H1 (cell line): ENCODE measurements around the gene MBD3L3. TPM values are rescaled to one million over a fixed set of nuclear protein-coding genes. Genes with fewer than 3 reads are reported as not detected.

Source experiments
- CTCF ChIA-PET: fragments of 300-600 bp; sonication (Branson Sonifier 250); formaldehyde crosslinking; loops from one replicate; lab custom pipeline; 2021; ENCODE audit not compliant: partially characterized antibody; lab: Charles Lee
- POLR2A ChIA-PET: fragments of 300-600 bp; sonication (Branson Sonifier 250); formaldehyde crosslinking; loops from one replicate; lab custom pipeline; 2021; ENCODE audit warnings: inconsistent platforms; ENCODE audit not compliant: partially characterized antibody; lab: Charles Lee
- DNase-seq, 2 experiments: peaks; one replicate each; pipeline versions ENCODE4 v3.0.0 to v3.0.0-alpha.2; 2010 to 2022; ENCODE audit warnings: low spot score in 2 of 2, low read depth in 1 of 2, mixed read lengths in 1 of 2
- FAIRE-seq: peaks from 2 replicates; lab custom pipeline; 2011; peaks lifted over from hg19 to GRCh38; lab: Jason Lieb, UNC
- H2AFZ ChIP-seq: 2 replicates; pipeline ENCODE4 v1.8.1; 2012; ENCODE audit warnings: low read length, inconsistent platforms
- H2AK5ac ChIP-seq: 2 replicates; pipeline ENCODE4 v1.6.1; 2013; ENCODE audit warnings: low read depth, low read length
- H2BK120ac ChIP-seq: replicated peaks from 2 replicates; pipeline ENCODE3; 2013; ENCODE audit warnings: low read depth, low read length, inconsistent platforms
- H2BK12ac ChIP-seq: 2 replicates; pipeline ENCODE4 v1.6.1; 2013; ENCODE audit warnings: low read depth, low read length
- H2BK15ac ChIP-seq: 2 replicates; pipeline ENCODE4 v1.6.1; 2013; ENCODE audit warnings: low read length
- H2BK20ac ChIP-seq: 2 replicates; pipeline ENCODE4 v1.6.1; 2013; ENCODE audit warnings: low read length
- H2BK5ac ChIP-seq: 2 replicates; pipeline ENCODE4 v1.6.1; 2013; ENCODE audit warnings: low read depth, low read length
- H3K14ac ChIP-seq: 2 replicates; pipeline ENCODE4 v1.6.1; 2013; ENCODE audit warnings: inconsistent platforms; ENCODE audit not compliant: insufficient read length
- H3K18ac ChIP-seq: 2 replicates; pipeline ENCODE4 v1.6.1; 2013; ENCODE audit warnings: low read length; ENCODE audit errors: extremely low read depth
- H3K23ac ChIP-seq: 2 replicates; pipeline ENCODE4 v1.6.1; 2013; ENCODE audit warnings: inconsistent platforms; ENCODE audit not compliant: insufficient read length
- H3K23me2 ChIP-seq: 2 replicates; pipeline ENCODE4 v1.6.1; 2013; ENCODE audit warnings: low read depth, low read length
- H3K27ac ChIP-seq: 2 replicates; pipeline ENCODE4 v1.6.1; 2011; ENCODE audit warnings: low read depth, low read length, inconsistent platforms
- H3K27me3 ChIP-seq, 4 experiments: replicated peaks in 1 of 4; 1 replicate in 1 of 4; 2 replicates in 3 of 4; pipeline versions ENCODE4 v1.6.1 to v1.8.1; 2011 to 2013; ENCODE audit warnings: low read length in 3 of 4, mild to moderate bottlenecking in 3 of 4, inconsistent platforms in 2 of 4, mixed read lengths in 2 of 4, moderate library complexity in 1 of 4; ENCODE audit not compliant: control insufficient read depth in 3 of 4, insufficient read depth in 3 of 4; ENCODE audit errors: extremely low read depth in 1 of 4
- H3K36me3 ChIP-seq, 4 experiments: 2 replicates each; pipeline versions ENCODE4 v1.6.1 to v1.8.1; 2011 to 2013; ENCODE audit warnings: mild to moderate bottlenecking in 4 of 4, low read length in 3 of 4, moderate library complexity in 2 of 4, control low read depth in 1 of 4, inconsistent platforms in 1 of 4; ENCODE audit not compliant: insufficient read depth in 4 of 4, control insufficient read depth in 2 of 4
- H3K4ac ChIP-seq: replicated peaks from 2 replicates; pipeline ENCODE3; 2013; ENCODE audit warnings: low read length, low read depth, mixed read lengths, inconsistent platforms; ENCODE audit not compliant: insufficient read length
- H3K4me1 ChIP-seq, 4 experiments: replicated peaks in 1 of 4; 1 replicate in 1 of 4; 2 replicates in 3 of 4; pipeline versions ENCODE4 v1.6.1 to v1.8.1; 2011 to 2013; ENCODE audit warnings: low read length in 3 of 4, inconsistent platforms in 2 of 4, mixed read lengths in 1 of 4; ENCODE audit not compliant: insufficient read depth in 4 of 4, control insufficient read depth in 3 of 4
- H3K4me2 ChIP-seq, 2 experiments: 2 replicates each; pipeline versions ENCODE4 v1.6.1 to v1.8.1; 2011 to 2013; ENCODE audit warnings: low read depth in 2 of 2, low read length in 2 of 2, control low read depth in 1 of 2, inconsistent platforms in 1 of 2, mild to moderate bottlenecking in 1 of 2; ENCODE audit not compliant: insufficient read depth in 1 of 2
- H3K4me3 ChIP-seq, 4 experiments: fragments of 200-600, 300-600 bp in 1 of 4; sonication (generic), shearing (Covaris generic), sonication (Bioruptor Twin) in 1 of 4; 2 replicates each; pipeline versions ENCODE4 v1.5.1 to v1.8.1; 2011 to 2016; ENCODE audit warnings: low read length in 4 of 4, low read depth in 3 of 4, control low read depth in 2 of 4, inconsistent platforms in 2 of 4, mild to moderate bottlenecking in 2 of 4, mixed read lengths in 1 of 4, moderate library complexity in 1 of 4; ENCODE audit not compliant: insufficient read depth in 2 of 4; ENCODE audit errors: extremely low read depth in 1 of 4
- H3K56ac ChIP-seq: replicated peaks from 2 replicates; pipeline ENCODE3; 2013; ENCODE audit warnings: low read depth, mild to moderate bottlenecking, mixed read lengths, low read length, inconsistent platforms; ENCODE audit not compliant: insufficient read length
- H3K79me1 ChIP-seq: 2 replicates; pipeline ENCODE4 v1.6.1; 2013; ENCODE audit warnings: low read depth, low read length, control low read depth
- H3K79me2 ChIP-seq, 2 experiments: 2 replicates each; pipeline versions ENCODE4 v1.6.1 to v1.8.1; 2012 to 2013; ENCODE audit warnings: low read length in 2 of 2, mild to moderate bottlenecking in 2 of 2, inconsistent platforms in 1 of 2; ENCODE audit not compliant: insufficient read depth in 2 of 2, control insufficient read depth in 1 of 2
- H3K9ac ChIP-seq, 4 experiments: replicated peaks in 1 of 4; 1 replicate in 1 of 4; 2 replicates in 3 of 4; pipeline versions ENCODE4 v1.6.1 to v1.8.1; 2011 to 2013; ENCODE audit warnings: low read depth in 3 of 4, low read length in 3 of 4, control low read depth in 2 of 4, mild to moderate bottlenecking in 2 of 4, moderate library complexity in 2 of 4, inconsistent platforms in 1 of 4; ENCODE audit errors: extremely low read depth in 1 of 4
- H3K9me3 ChIP-seq, 2 experiments: 2 replicates each; pipeline versions ENCODE4 v1.6.1 to v1.8.1; 2012 to 2013; ENCODE audit warnings: mild to moderate bottlenecking in 2 of 2, moderate library complexity in 2 of 2, control low read depth in 1 of 2, inconsistent platforms in 1 of 2, low read depth in 1 of 2, low read length in 1 of 2, mixed read lengths in 1 of 2; ENCODE audit not compliant: insufficient read depth in 2 of 2
- H4K20me1 ChIP-seq, 2 experiments: replicated peaks in 1 of 2; 2 replicates each; pipeline versions ENCODE3 to v1.8.1; 2011 to 2013; ENCODE audit warnings: inconsistent platforms in 2 of 2, low read length in 2 of 2, mild to moderate bottlenecking in 1 of 2; ENCODE audit not compliant: insufficient read depth in 2 of 2, control insufficient read depth in 1 of 2
- H4K5ac ChIP-seq: 2 replicates; pipeline ENCODE4 v1.6.1; 2013; ENCODE audit warnings: low read length, low read depth, mixed read lengths, inconsistent platforms; ENCODE audit not compliant: insufficient read length
- H4K8ac ChIP-seq: 2 replicates; pipeline ENCODE4 v1.8.0; 2013; ENCODE audit warnings: mild to moderate bottlenecking, moderate library complexity, low read length, inconsistent platforms; ENCODE audit not compliant: insufficient read depth; ENCODE audit errors: extremely low read depth
- H4K91ac ChIP-seq: replicated peaks from 2 replicates; pipeline ENCODE3; 2013; ENCODE audit warnings: low read length, mixed read lengths, inconsistent platforms; ENCODE audit not compliant: insufficient read length
- BACH1 ChIP-seq: IDR thresholded peaks from 2 replicates; pipeline ENCODE4 v1.6.1; 2012; ENCODE audit warnings: low read length, improper control_type of control experiment
- CHD2 ChIP-seq: IDR thresholded peaks from 2 replicates; pipeline ENCODE4 v1.6.1; 2012; ENCODE audit warnings: low read length, improper control_type of control experiment
- CREB1 ChIP-seq: IDR thresholded peaks from 2 replicates; pipeline ENCODE4 v1.6.1; 2012; ENCODE audit warnings: inconsistent platforms
- HDAC6 ChIP-seq: IDR thresholded peaks from one replicate; pipeline ENCODE4 v1.7.1; 2012; ENCODE audit warnings: low read depth, mild to moderate bottlenecking, inconsistent platforms, low read length, moderate library complexity
- MAX ChIP-seq: IDR thresholded peaks from 2 replicates; pipeline ENCODE4 v1.6.1; 2012; ENCODE audit warnings: inconsistent platforms
- POLR2AphosphoS5 ChIP-seq: IDR thresholded peaks from 2 replicates; pipeline ENCODE4 v1.6.1; 2011; ENCODE audit warnings: low read depth, low read length
- POU5F1 ChIP-seq: IDR thresholded peaks from 2 replicates; pipeline ENCODE4 v1.6.1; 2011; ENCODE audit warnings: low read depth, mild to moderate bottlenecking, low read length, moderate library complexity
- RBBP5 ChIP-seq: IDR thresholded peaks from 2 replicates; pipeline ENCODE4 v1.7.1; 2012; ENCODE audit warnings: low read depth, mild to moderate bottlenecking, inconsistent platforms, low read length, moderate library complexity, borderline replicate concordance
- RNF2 ChIP-seq: fragments of 200-900, 300-1000 bp; sonication (generic); IDR thresholded peaks from 2 replicates; pipeline ENCODE4 v1.7.1; 2016; ENCODE audit warnings: borderline replicate concordance, low read depth, mild to moderate bottlenecking, antibody characterized with exemption, low read length; ENCODE audit not compliant: poor library complexity, severe bottlenecking; ENCODE audit errors: missing control alignments
- SAP30 ChIP-seq: fragments of 300-600 bp; sonication (generic); IDR thresholded peaks from 2 replicates; pipeline ENCODE4 v1.7.1; 2012; ENCODE audit warnings: low read length, moderate library complexity, mild to moderate bottlenecking, inconsistent platforms; ENCODE audit not compliant: insufficient read depth, insufficient replicate concordance
- SIRT6 ChIP-seq: IDR thresholded peaks from one replicate; pipeline ENCODE4 v1.7.1; 2012; ENCODE audit warnings: low read length, inconsistent platforms
- SP4 ChIP-seq: IDR thresholded peaks from 2 replicates; pipeline ENCODE4 v1.6.1; 2012; ENCODE audit warnings: low read length, inconsistent platforms
- SRF ChIP-seq: IDR thresholded peaks from 2 replicates; pipeline ENCODE4 v1.6.1; 2011; ENCODE audit warnings: mild to moderate bottlenecking, low read depth, low read length, moderate library complexity
- SUZ12 ChIP-seq: fragments of 200-600 bp; sonication (generic); IDR thresholded peaks from 2 replicates; pipeline ENCODE4 v1.6.1; 2012; ENCODE audit warnings: mild to moderate bottlenecking, inconsistent platforms, low read length, moderate library complexity, mixed read lengths
- TAF1 ChIP-seq: IDR thresholded peaks from 2 replicates; pipeline ENCODE4 v1.6.1; 2011; ENCODE audit warnings: mild to moderate bottlenecking, low read depth, low read length
- YY1 ChIP-seq: IDR thresholded peaks from 2 replicates; pipeline ENCODE4 v1.6.1; 2011; ENCODE audit warnings: low read depth, mild to moderate bottlenecking, low read length
- WGBS, 2 experiments: shearing (Covaris generic) in 1 of 2; methylation state at CpG; one replicate each; pipeline versions ENCODE4 v1.1.6 to v1.1.7; 2013 to 2015; ENCODE audit warnings: low lambda C conversion rate in 2 of 2, mixed read lengths in 2 of 2, inconsistent platforms in 1 of 2, low coverage in 1 of 2, missing lambda C conversion rate in 1 of 2; ENCODE audit not compliant: insufficient replicate concordance in 2 of 2, insufficient coverage in 1 of 2, insufficient read length in 1 of 2; ENCODE audit errors: extremely low coverage in 1 of 2, missing lambda C conversion rate in 1 of 2; 5-methylcytosine and 5-hydroxymethylcytosine counted together
- polyA plus RNA-seq, 7 experiments: library from polyadenylated mRNA; depleted of rRNA in 3 of 7; stranded (reverse) in 5 of 7; unstranded in 2 of 7; fragments of >200 nt in 5 of 7; fragments of 200-250 nt in 2 of 7; gene quantifications; 1 replicate in 5 of 7; 2 replicates in 1 of 7; 4 replicates in 1 of 7; pipeline versions ENCODE4 v1.2.1 to v1.2.3, GENCODE V29; 2011 to 2013; ENCODE audit warnings: missing spikeins in 2 of 7, mixed read lengths in 2 of 7
- total RNA-seq: library from RNA; stranded (reverse); fragmentation: NEBNext Ultra II Directional; extraction: Animal tissue kit (Norgen Biotek cat#: 25700); gene quantifications from 2 replicates; pipeline ENCODE4 v1.2.1, GENCODE V29; 2021

MBD3L3 gene
- total and polyA plus RNA-seq, 2 of the 8 experiments (the other 6 are each of a cell fraction or from before 2014, with no cell fraction given): not detected

DNA sequence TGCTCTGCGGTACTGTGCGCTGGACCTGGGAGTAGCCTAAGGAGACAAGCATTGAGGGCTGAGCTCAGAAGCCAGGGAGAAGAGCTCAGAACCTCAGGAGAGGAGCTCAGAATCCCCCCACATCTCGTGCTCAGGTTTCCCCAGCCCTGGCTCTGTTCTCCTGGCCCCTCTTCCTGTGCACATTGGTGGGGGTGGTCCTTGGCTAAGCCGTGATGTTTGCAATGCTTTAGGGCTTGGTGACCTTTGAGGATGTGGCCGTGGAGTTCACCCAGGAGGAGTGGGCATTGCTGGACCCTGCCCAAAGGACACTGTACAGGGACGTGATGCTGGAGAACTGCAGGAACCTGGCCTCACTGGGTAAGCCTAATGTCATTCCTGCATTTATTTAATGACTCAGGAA lies 17.7 kb upstream of the MBD3L3 start:
- no peaks in the 10 kb centered on the region for H3K27me3 ChIP-seq
- no peaks in the 10 kb centered on the region for H3K79me1 ChIP-seq
- no peaks in the 10 kb centered on the region for H3K4me1 ChIP-seq
- no peak overlapping the region for H2BK12ac ChIP-seq
- CTCF ChIA-PET: no interaction called here
- no peak overlapping the region for H3K4me3 ChIP-seq
- DNase-seq (no peak), FAIRE-seq (no peak)
- H2AK5ac ChIP-seq: no peak overlapping the region
- H4K91ac ChIP-seq: no peak overlapping the region
- no peak overlapping the region for H2BK15ac ChIP-seq
- no peak overlapping the region for H3K9ac ChIP-seq
- H2BK20ac ChIP-seq: no peak overlapping the region
- H4K8ac ChIP-seq: no peak overlapping the region
- no peak overlapping the region for H2BK120ac ChIP-seq
- no peak overlapping the region for H3K4ac ChIP-seq
- H2AFZ ChIP-seq: no peak overlapping the region
- no peak overlapping the region for H3K23ac ChIP-seq
- POLR2A ChIA-PET: interaction anchor here (0.6 to 1.4 kb wide), 2 partner anchors 11 to 586 kb away, joined by 3 read pairs; no protein-coding TSS in a partner anchor
- H3K4me2 ChIP-seq: no peak overlapping the region
- H4K20me1 ChIP-seq: no peaks in the 10 kb centered on the region
- H2BK5ac ChIP-seq: no peak overlapping the region
- peaks cover 33 to 50% of the 10 kb centered on the region in 2 experiments for H3K9me3 ChIP-seq
- no peak overlapping the region for H4K5ac ChIP-seq
- no peaks in the 10 kb centered on the region for H3K79me2 ChIP-seq
- H3K18ac ChIP-seq: no peak overlapping the region
- no peak overlapping the region for H3K14ac ChIP-seq
- no peak overlapping the region for H3K27ac ChIP-seq
- H3K56ac ChIP-seq: no peak overlapping the region
- H3K23me2 ChIP-seq: no peaks in the 10 kb centered on the region
- no peak for TF ChIP-seq YY1
- TF ChIP-seq POU5F1: no peak
- TF ChIP-seq CREB1: no peak
- no peak for TF ChIP-seq CHD2
- no peak for TF ChIP-seq HDAC6
- TF ChIP-seq SUZ12: no peak
- TF ChIP-seq SIRT6: no peak
- TF ChIP-seq BACH1: no peak
- no peak for TF ChIP-seq SRF
- TF ChIP-seq MAX: no peak
- TF ChIP-seq SP4: no peak
- no peak for TF ChIP-seq SAP30
- TF ChIP-seq POLR2AphosphoS5: no peak
- TF ChIP-seq RNF2: no peak
- no peak for TF ChIP-seq RBBP5
- no peak for TF ChIP-seq TAF1
- WGBS, 2 experiments: 94% methylated on average over 6 of the region's 6 CpGs; no CpG with 5 or more reads in 1 of the 2 experiments
- H3K36me3 ChIP-seq: peaks cover 27 to 88% (median 61%) of the 10 kb centered on the region in 4 experiments
